Skeletal muscle satellite cell (primary cell): Measurements from ENCODE around the gene CHD6.

ENCODE experiments used
- H3K27me3 ChIP-seq: 2 replicates; pipeline ENCODE4 v1.7.0; 2013; ENCODE audit warnings: low read length; ENCODE audit not compliant: control insufficient read depth, insufficient read depth
- H3K36me3 ChIP-seq: 2 replicates; pipeline ENCODE4 v1.7.0; 2013; ENCODE audit warnings: mild to moderate bottlenecking, control low read depth, low read length; ENCODE audit not compliant: insufficient read depth
- H3K4me1 ChIP-seq: 2 replicates; pipeline ENCODE4 v1.7.0; 2013; ENCODE audit warnings: low read length; ENCODE audit not compliant: control insufficient read depth, insufficient read depth
- H3K4me2 ChIP-seq: 2 replicates; pipeline ENCODE4 v1.7.0; 2013; ENCODE audit warnings: mild to moderate bottlenecking, low read length
- H3K4me3 ChIP-seq: 2 replicates; pipeline ENCODE4 v1.7.0; 2013; ENCODE audit warnings: low read length
- H3K9ac ChIP-seq: 2 replicates; pipeline ENCODE4 v1.7.0; 2013; ENCODE audit warnings: mild to moderate bottlenecking, low read depth, low read length, moderate library complexity
- H3K9me3 ChIP-seq: replicated peaks from 2 replicates; pipeline ENCODE4 v1.7.0; 2013; ENCODE audit warnings: mild to moderate bottlenecking, control low read depth, low read length

Gene CHD6

DNA sequence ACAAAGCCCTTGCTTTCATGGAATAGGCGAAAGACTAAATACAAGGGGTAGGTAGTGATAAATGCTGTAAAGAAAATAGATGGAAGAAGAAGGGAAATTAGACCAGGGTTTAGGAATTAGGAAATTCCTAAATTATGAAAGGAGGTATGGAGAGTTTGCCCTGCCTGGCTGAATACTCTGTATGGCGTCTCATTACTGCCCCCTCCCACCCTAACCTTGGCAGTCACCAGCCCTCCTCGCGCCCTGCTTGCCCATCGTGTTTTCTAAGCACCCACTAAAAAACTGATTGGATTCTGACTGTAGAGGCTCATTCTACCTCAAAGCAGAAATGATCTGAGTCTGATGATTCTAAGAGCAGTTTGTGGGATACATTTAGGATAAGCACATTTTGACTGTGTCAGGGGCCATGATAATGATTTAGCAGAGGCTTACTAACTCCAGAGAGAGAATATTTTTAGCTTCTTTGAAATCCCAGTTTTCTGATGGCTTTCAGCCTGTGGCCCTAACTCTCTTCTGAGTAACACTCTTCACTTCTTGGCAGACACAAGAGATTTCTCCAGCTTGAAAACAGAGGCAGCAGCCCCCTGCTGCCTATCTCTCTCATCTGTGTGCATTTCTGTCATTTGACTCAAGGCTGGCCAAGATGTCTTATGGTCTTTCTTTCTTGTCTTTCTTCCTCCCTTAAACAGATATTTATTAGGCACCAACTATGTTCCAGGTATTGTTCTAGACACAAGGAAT is 1.4 kb upstream of the CHD6 start:
- Histone ChIP-seq H3K36me3 (no peaks in the 10 kb centered on the region), H3K4me2 (peak overlapping the region; percentile 86), H3K4me1 (peaks cover 24% of the 10 kb centered on the region), H3K27me3 (peaks cover 6% of the 10 kb centered on the region), H3K4me3 (peak overlapping the region; percentile 73), H3K9ac (no peak overlapping the region), H3K9me3 (no peaks in the 10 kb centered on the region)

DNA sequence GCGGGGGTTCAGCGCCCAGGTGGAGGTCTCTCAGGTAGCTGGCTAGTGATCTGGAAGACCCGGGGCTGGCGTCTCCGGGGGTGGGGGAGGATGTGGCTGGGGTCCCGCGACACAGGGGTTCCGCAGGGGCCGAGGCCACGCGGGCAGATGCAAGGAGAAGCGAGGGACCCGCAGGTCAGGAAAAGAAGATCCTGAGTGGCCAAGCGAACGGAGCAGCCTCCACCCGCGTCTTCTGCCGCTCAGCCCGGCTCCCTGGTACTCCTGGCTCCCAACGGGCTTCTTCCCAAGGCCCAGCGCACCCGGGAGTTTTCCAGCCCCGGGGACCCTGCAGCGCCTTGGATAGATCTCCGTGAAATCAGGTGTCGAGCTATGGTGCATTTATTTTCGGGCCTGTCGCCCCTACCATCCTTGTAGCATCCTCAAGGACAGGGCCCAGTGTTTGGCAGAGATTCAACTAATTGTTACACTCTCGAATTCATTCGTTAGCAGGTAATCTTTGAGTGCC is 682 bp upstream of the CHD6 start:
- Histone ChIP-seq H3K9me3 (no peaks in the 10 kb centered on the region), H3K36me3 (no peaks in the 10 kb centered on the region), H3K4me1 (peaks cover 24% of the 10 kb centered on the region), H3K9ac (peak overlapping the region; percentile 57), H3K4me3 (peak overlapping the region; percentile 73), H3K4me2 (peak overlapping the region; percentile 86), H3K27me3 (peaks cover 6% of the 10 kb centered on the region)

DNA sequence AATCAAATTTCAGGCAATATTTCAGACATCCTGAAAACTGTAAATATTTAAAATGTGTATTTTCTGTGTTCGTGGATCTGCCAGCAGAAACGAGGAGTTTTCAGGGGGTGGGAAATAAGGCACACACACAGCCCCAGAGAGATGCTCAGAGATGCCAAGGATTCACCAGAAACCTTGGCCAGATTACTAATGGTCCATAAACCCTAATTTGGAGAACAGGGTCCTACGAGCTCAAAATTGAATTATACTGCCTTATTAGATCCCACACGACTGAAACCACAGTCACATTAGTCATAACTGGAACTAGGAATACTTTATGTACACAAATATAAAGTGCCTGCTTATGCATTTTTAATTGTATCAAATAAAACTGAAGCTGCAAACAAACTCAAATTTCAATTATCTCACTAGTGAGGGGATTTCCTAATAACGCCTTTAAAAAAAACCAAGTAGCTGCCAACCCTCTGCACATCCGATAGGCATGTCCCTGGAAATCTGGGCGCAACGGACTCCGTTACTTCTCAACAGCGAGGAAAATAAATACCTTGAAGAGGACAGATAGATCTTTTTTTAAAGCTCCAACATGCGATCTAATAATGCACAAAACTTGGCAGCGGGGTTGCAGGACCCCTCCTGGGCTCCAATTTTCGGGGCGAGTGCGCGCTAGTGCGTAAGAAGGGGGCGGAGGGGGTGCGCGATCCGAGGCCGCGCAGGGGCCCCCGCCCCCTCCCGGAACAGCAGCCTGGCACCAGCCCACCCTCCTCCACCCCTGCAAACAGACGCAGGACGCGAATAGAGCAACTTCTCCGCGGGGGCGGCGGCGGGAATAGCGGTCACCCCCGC is 897 bp downstream of the CHD6 start:
- H3K36me3 ChIP-seq, result no peaks in the 10 kb centered on the region
- peaks cover 5% of the 10 kb centered on the region for H3K27me3 ChIP-seq
- peak overlapping the region; percentile 94 for H3K4me3 ChIP-seq
- H3K4me1 ChIP-seq, result peaks cover 24% of the 10 kb centered on the region
- peak overlapping the region; percentile 97 for H3K9ac ChIP-seq
- peak overlapping the region; percentile 82 for H3K4me2 ChIP-seq
- H3K9me3 ChIP-seq, result no peaks in the 10 kb centered on the region

DNA sequence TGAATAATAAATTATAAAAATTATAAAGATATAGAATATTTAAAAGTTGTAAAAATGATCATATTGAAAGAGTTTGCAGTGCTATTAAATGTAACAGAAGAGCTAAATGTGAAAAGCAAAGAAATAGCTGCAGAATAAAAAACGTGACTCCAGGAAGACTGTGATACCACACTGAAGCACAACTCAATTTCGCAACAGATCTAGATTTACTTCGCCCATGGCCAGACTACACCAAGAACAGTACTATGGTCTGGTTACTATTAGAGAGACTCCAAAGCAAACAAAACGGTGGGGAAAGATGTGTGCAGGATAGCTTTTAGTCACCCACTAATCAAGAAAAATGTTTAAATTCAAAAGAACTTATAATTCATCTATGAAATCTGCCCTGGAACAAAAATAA is 1.9 kb downstream of the CHD6 start:
- Histone ChIP-seq H3K9ac (no peak overlapping the region), H3K9me3 (no peaks in the 10 kb centered on the region), H3K4me1 (peaks cover 24% of the 10 kb centered on the region), H3K27me3 (no peaks in the 10 kb centered on the region), H3K36me3 (no peaks in the 10 kb centered on the region), H3K4me3 (peak overlapping the region; percentile 94), H3K4me2 (peak overlapping the region; percentile 82)

DNA sequence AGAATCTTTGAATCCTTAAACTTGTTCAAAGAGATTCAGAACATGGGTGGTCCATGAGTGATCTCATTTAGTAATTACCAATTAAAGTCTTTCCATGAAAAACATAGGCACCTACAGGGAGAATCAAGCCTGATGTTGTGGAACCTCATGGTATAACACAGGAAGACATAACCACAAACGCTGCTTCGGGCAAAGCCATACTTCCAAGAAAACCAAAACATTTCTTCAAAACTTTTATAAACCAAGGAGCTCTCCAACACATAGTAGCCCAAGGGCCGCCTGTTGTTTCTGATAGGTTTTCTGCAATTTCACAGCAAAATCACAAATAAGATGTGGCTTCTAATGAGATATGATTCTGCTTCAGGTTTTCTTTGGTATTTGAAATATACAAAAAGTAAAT is 2.5 kb downstream of the CHD6 start:
- H3K9me3 ChIP-seq, result no peaks in the 10 kb centered on the region
- H3K4me1 ChIP-seq, result peaks cover 24% of the 10 kb centered on the region
- H3K4me3 ChIP-seq, result no peak overlapping the region
- H3K9ac ChIP-seq, result no peak overlapping the region
- H3K27me3 ChIP-seq, result no peaks in the 10 kb centered on the region
- H3K36me3 ChIP-seq, result no peaks in the 10 kb centered on the region
- no peak overlapping the region for H3K4me2 ChIP-seq

DNA sequence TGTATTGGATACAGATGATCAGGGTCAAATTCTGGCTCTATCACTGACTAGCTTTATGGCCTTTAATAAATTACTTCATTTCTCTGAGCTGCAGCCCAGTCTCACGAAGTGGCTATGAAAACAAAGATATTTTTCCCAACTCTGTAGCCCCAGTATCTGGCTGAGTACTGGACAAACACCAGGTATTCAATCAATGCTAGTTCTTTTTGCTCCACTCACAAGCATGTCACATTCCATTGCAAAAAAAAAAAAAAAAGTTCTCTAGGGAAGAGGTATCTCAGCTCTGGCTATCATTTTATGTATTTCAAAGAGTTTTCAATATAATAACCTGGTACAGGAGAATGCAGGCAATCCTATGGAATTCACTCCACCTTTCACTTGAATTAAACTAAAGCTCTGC is 3.1 kb downstream of the CHD6 start:
- Histone ChIP-seq H3K9ac (no peak overlapping the region), H3K36me3 (no peaks in the 10 kb centered on the region), H3K9me3 (no peaks in the 10 kb centered on the region), H3K27me3 (no peaks in the 10 kb centered on the region), H3K4me3 (no peak overlapping the region), H3K4me2 (no peak overlapping the region), H3K4me1 (peaks cover 24% of the 10 kb centered on the region)

- H3K9me3 ChIP-seq, result no peaks in the 10 kb centered on the region
- H3K4me1 ChIP-seq, result peaks cover 24% of the 10 kb centered on the region
- H3K36me3 ChIP-seq, result no peaks in the 10 kb centered on the region
- no peak overlapping the region for H3K9ac ChIP-seq
- H3K4me3 ChIP-seq, result no peak overlapping the region
- H3K27me3 ChIP-seq, result no peaks in the 10 kb centered on the region
- no peak overlapping the region for H3K4me2 ChIP-seq
These were observed 4.9 kb downstream of the CHD6 start for GRCh38 chr20:41613321-41613720.

GRCh38 chr20:41609474-41609873 is 8.7 kb downstream of the CHD6 start:
- no peak overlapping the region for H3K4me2 ChIP-seq
- H3K9ac ChIP-seq, result no peak overlapping the region
- no peak overlapping the region for H3K4me3 ChIP-seq
- H3K4me1 ChIP-seq, result no peaks in the 10 kb centered on the region
- H3K9me3 ChIP-seq, result no peaks in the 10 kb centered on the region
- no peaks in the 10 kb centered on the region for H3K36me3 ChIP-seq
- no peaks in the 10 kb centered on the region for H3K27me3 ChIP-seq

GRCh38 chr20:41608606-41609005 is 9.6 kb downstream of the CHD6 start:
- no peaks in the 10 kb centered on the region for H3K36me3 ChIP-seq
- no peaks in the 10 kb centered on the region for H3K27me3 ChIP-seq
- no peak overlapping the region for H3K4me2 ChIP-seq
- no peak overlapping the region for H3K9ac ChIP-seq
- H3K4me3 ChIP-seq, result no peak overlapping the region
- H3K4me1 ChIP-seq, result no peaks in the 10 kb centered on the region
- no peaks in the 10 kb centered on the region for H3K9me3 ChIP-seq

- no peak overlapping the region for H3K4me3 ChIP-seq
- no peaks in the 10 kb centered on the region for H3K36me3 ChIP-seq
- H3K4me1 ChIP-seq, result no peaks in the 10 kb centered on the region
- H3K9me3 ChIP-seq, result no peaks in the 10 kb centered on the region
- no peaks in the 10 kb centered on the region for H3K27me3 ChIP-seq
- no peak overlapping the region for H3K9ac ChIP-seq
- no peak overlapping the region for H3K4me2 ChIP-seq
These were observed 10.4 kb downstream of the CHD6 start for GRCh38 chr20:41607791-41608190.

- no peaks in the 10 kb centered on the region for H3K36me3 ChIP-seq
- no peaks in the 10 kb centered on the region for H3K27me3 ChIP-seq
- no peak overlapping the region for H3K4me2 ChIP-seq
- peaks cover 14% of the 10 kb centered on the region for H3K9me3 ChIP-seq
- H3K9ac ChIP-seq, result no peak overlapping the region
- H3K4me1 ChIP-seq, result no peaks in the 10 kb centered on the region
- no peak overlapping the region for H3K4me3 ChIP-seq
These were observed 14.2 kb downstream of the CHD6 start for GRCh38 chr20:41604002-41604401.
